ENCODE results near the gene SEC24C. TPM values are rescaled to one million over a fixed set of nuclear protein-coding genes. Genes with fewer than 3 reads are reported as not detected.
"Not testable (repeated sequence)": the region's sequence is repeated elsewhere in the genome, so short reads cannot be mapped to it uniquely, and the experiment has no call there.

SEC24C gene
- total RNA-seq, 2 donors from 2014 or later: 65.1 to 75.5 TPM

DNA sequence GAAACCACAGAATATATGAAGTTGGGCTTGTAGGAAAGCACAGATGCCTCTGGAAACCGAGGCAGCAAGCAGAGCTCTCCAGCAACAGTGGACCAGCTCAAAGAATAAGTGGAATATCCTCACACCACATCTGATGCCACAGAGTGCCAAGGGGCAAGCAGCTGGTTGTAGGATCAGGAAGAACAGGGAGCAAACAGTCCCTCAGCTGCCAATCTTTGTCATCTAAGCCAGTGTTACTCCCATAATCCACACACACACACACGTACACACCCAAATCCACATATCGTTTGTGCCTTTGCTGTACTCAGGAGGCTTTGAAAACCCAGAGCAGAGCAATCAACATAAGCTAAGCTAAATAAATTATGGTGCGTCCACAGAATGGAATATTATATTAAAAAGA lies 20.7 kb upstream of the SEC24C start:
- DNase-seq (no peak), ATAC-seq (no peak)
- intact Hi-C loops (cut with DNase I, micrococcal nuclease): no loop called here

- ATAC-seq (peak; percentile 35), DNase-seq (peak in 1 of 2 donors; percentile 31)
- intact Hi-C loops (cut with DNase I, micrococcal nuclease): not testable (repeated sequence)
Observed at GRCh38 chr10:73729781-73730152, 14.4 kb upstream of the SEC24C start.

- peak; percentile 90 for ATAC-seq
- peak; percentile 85 to 91 for DNase-seq
- intact Hi-C loops (cut with DNase I, micrococcal nuclease): no loop called here
Observed at GRCh38 chr10:73730153-73730906, 13.8 kb upstream of the SEC24C start.

DNA sequence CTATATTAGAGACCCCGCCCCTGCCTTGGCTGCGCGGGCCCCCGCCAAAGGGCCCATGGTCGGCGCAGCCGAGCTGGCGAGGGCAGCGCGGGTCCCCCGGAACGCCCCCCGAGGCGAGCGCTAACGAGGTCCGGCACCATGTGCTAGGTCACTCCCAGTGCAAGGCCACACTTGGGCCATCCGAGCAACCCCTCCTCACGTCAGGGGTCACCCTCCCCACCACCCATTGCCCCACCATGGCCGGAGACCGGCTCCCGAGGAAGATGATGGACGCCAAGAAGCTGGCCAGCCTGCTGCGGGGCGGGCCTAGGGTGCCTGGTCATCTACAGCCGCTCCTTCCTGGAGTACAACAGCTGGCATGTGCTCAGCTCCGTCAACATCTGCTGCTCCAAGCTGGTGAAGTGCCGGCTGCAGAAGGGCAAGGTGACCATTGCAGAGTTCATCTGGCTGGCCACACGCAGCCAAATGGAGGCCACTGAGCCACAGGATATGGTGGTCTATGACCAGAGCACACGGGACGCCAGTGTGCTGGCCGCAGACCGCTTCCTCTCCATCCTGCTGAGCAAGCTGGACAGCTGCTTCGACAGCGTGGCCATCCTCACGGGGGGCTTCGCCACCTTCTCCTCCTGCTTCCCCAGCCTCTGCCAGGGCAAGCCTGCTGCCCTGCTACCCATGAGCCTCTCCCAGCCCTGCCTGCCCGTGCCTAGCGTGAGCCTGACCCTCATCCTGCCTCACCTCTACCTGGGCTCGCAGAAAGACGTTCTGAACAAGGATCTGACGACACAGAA lies 12.4 kb upstream of the SEC24C start:
- ATAC-seq (no peak), DNase-seq (no peak)
- intact Hi-C loops (cut with DNase I, micrococcal nuclease): no loop called here

- DNase-seq (no peak), ATAC-seq (no peak)
- intact Hi-C loops (cut with DNase I, micrococcal nuclease): no loop called here
Observed at GRCh38 chr10:73732426-73732825, 11.7 kb upstream of the SEC24C start.

- intact Hi-C loops (cut with DNase I, micrococcal nuclease): no loop called here
- DNase-seq (no peak), ATAC-seq (no peak)
Observed at GRCh38 chr10:73732931-73733623, 11.1 kb upstream of the SEC24C start.

DNA sequence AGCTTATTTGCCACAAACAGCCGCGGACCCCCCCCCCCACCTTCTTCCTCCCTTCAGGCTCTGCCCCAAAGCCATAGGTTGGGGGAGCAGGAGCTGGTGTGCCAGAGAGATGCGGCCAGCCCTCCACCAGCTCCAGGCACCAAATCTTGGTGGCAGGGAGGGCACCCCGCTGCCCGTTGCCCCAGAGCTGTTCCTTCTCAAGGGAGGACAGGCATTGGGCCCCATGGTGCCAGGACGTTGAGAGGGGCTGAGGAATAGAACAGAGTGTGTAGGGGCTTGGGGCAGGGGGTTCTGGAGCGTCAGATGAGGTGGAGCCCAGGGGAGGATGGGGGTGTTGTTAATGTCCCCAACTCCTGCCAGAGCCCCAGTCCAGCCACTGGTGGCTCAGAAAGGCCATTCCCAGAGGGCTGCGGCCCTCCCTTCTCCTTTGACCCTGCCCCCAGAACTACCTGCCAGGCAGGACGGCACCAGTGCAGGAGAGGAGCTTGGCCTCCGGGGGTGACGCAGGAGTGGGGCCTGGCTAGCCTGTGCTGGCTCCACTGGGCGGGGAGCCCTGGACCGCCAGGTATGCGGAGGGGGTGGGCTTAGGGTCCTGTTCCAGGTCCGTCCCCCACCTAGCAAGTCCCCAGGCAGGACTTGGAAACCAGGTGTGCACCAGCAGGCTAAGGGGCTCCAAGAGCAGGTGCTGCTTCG lies 10.0 kb upstream of the SEC24C start:
- ATAC-seq (no peak), DNase-seq (no peak)
- intact Hi-C loops (cut with DNase I, micrococcal nuclease): no loop called here

DNA sequence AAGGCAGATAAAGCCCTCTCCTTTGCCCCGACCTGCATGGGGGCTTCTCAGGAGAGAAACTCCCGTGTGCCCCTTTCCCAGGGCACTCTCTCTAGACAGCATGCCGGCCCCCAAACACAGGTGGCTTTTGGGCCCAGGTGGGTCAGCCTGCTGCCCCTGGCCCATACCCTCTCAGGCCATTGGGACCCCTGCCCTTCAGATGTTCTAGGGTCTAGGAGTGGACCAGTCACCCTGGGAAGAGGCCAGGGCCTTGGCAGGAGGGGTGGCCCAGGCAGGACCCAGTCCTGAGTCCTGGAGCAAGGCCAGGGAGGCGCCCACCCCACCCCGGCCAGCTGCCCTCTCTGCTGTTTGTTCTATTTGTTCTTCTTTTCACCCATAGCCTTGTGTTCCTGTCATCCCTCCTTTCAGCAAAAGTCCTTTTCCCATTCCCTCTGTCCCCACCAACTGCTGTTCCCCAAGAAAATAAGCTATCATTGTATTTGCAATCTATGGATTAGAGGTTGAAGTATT lies 9.3 kb upstream of the SEC24C start:
- DNase-seq (no peak), ATAC-seq (no peak)
- intact Hi-C loops (cut with DNase I, micrococcal nuclease): no loop called here

DNA sequence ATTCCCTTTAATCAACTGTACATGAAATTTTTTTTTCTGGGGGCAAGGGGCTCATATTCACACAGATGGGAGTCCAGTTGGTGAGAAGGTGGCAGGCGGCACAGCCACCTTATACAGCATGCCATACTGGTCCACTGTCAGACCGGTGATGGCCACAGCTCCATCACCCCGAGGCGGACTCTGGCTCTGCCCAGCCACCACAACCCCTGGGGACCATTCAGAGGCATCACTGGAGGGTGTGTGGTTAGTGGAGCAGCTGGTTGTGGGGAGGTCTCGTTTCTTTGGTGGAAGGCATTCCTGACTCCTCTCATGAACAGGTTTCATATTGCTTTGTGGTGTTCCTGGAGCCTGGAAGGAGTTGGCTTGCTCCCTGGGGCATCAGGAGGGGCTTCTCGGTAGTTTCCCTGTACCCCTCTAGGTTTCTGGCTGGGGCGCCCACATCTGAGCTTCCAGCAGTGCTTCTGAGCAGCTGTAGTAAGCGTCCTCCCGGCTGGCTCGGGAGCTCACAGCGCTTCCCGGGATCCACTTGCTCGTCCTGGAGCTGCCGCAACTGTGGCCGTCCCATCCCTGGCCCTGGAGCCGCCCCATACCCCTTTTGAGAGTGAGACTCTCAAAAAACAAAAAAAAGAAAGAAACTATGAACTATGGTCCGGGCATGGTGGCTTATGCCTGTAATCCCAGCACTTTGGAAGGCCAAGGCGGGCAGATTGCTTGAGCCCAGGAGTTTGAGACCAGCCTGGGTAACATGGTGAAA lies 3.5 kb upstream of the SEC24C start:
- intact Hi-C loops (cut with DNase I, micrococcal nuclease); DNase-seq; ATAC-seq: not testable (repeated sequence)

DNA sequence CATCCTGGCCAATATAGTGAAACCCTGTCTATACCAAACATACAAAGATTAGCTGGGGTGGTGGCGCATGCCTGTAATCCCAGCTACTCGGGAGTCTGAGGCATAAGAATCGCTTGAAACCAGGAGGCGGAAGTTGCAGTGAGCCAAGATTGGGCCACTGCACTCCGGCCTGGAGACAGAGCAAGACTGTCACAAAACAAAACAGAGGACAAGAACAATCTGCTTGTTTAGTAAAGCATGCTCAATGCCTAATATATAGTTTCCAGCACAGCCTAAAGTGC lies 1.8 kb upstream of the SEC24C start:
- no peak for DNase-seq
- intact Hi-C loops (cut with DNase I, micrococcal nuclease): no loop called here
- ATAC-seq: no peak

DNA sequence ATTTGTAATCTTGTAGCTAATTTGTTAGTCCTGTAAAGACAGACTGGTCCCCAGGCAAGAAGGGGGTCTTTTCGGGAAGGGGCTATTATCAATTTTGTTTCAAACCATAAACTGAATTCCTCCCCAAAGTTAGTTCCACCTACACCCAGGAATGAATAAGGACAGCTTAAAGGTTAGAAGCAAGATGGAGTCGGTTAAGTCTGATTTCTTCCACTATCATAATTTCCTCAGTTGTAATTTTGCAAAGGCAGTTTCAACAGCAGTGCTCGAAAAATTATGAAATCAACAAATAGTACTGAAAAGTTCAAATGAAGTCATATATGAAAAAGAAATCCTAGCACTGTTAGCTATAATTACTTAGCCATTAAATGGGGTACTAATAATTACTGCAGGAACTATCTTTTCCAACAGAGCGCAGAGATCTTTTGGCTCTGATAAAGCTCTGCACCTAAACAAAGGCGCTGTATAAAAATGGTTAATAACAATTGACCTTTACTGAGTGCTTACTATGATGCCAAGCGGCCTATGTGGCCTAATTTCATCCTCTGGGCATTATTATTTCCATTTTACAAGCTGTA lies 756 bp upstream of the SEC24C start:
- ATAC-seq (no peak), DNase-seq (no peak)
- intact Hi-C loops (cut with DNase I, micrococcal nuclease): no loop called here

- DNase-seq: peak; percentile 66 to 83
- intact Hi-C loops (cut with DNase I, micrococcal nuclease): no loop called here
- peak; percentile 55 for ATAC-seq
Observed at GRCh38 chr10:73744664-73744975, 448 bp downstream of the SEC24C start.

GRCh38 chr10:73746721-73747120 lies 2.5 kb downstream of the SEC24C start:
- no peak for DNase-seq
- no peak for ATAC-seq
- intact Hi-C loops (cut with DNase I, micrococcal nuclease): no loop called here

- ATAC-seq (no peak), DNase-seq (no peak)
- intact Hi-C loops (cut with DNase I, micrococcal nuclease): no loop called here
Observed at GRCh38 chr10:73750819-73751218, 6.6 kb downstream of the SEC24C start.

GRCh38 chr10:73756183-73756582 lies 12.0 kb downstream of the SEC24C start:
- intact Hi-C loops (cut with DNase I, micrococcal nuclease): no loop called here
- no peak for DNase-seq
- ATAC-seq: no peak

- no peak for ATAC-seq
Observed at GRCh38 chr10:73758704-73759511, 14.7 kb downstream of the SEC24C start.

GRCh38 chr10:73759512-73760115 lies 15.4 kb downstream of the SEC24C start:
- intact Hi-C loops (cut with DNase I, micrococcal nuclease): no loop called here
- DNase-seq: no peak
- no peak for ATAC-seq

More at GRCh38 chr10:73758704-73759511, 14.7 kb downstream of the SEC24C start:
- intact Hi-C loops (cut with DNase I, micrococcal nuclease): no loop called here
- no peak for DNase-seq
